Smooth muscle cell (in vitro differentiated cells): ENCODE data around the gene WNT7A. TPM values are rescaled to one million over a fixed set of nuclear protein-coding genes. Genes with fewer than 3 reads are reported as not detected.

Source experiments
- DNase-seq: peaks from one replicate; lab custom pipeline; 2025; ENCODE audit not compliant: unreplicated experiment; lab: John Stamatoyannopoulos, UW
- H2AFZ ChIP-seq: fragments of 200-600 bp; sonication (generic); 2 replicates; pipeline ENCODE4 v1.6.0; 2016; ENCODE audit warnings: antibody characterized with exemption, low read depth, mild to moderate bottlenecking
- H3F3A ChIP-seq: fragments of 200-600 bp; sonication (generic); 2 replicates; pipeline ENCODE4 v1.6.0; 2017; ENCODE audit warnings: antibody characterized with exemption, low read depth
- H3K27ac ChIP-seq: fragments of 200-600 bp; sonication (generic); 2 replicates; pipeline ENCODE4 v1.5.1; 2016; ENCODE audit warnings: low read depth, mild to moderate bottlenecking
- H3K27me3 ChIP-seq: fragments of 200-600 bp; sonication (generic); 2 replicates; pipeline ENCODE4 v1.6.1; 2016; ENCODE audit warnings: low read depth, mild to moderate bottlenecking
- H3K36me3 ChIP-seq: fragments of 200-600 bp; sonication (generic); 2 replicates; pipeline ENCODE4 v1.5.1; 2016; ENCODE audit warnings: low read depth
- H3K4me1 ChIP-seq: fragments of 200-600 bp; sonication (generic); 2 replicates; pipeline ENCODE4 v1.5.1; 2016; ENCODE audit warnings: low read depth
- H3K4me2 ChIP-seq: fragments of 200-600 bp; sonication (generic); 2 replicates; pipeline ENCODE4 v1.6.0; 2016; ENCODE audit warnings: mild to moderate bottlenecking
- H3K4me3 ChIP-seq: fragments of 200-600 bp; sonication (generic); 2 replicates; pipeline ENCODE4 v1.5.1; 2016; ENCODE audit warnings: mild to moderate bottlenecking
- H3K79me2 ChIP-seq: fragments of 200-600 bp; sonication (generic); 2 replicates; pipeline ENCODE4 v1.6.0; 2016; ENCODE audit warnings: low read depth, mild to moderate bottlenecking
- H3K9ac ChIP-seq: fragments of 200-600 bp; sonication (generic); 2 replicates; pipeline ENCODE4 v1.6.0; 2016; ENCODE audit warnings: low read depth
- H3K9me3 ChIP-seq: fragments of 200-600 bp; sonication (generic); replicated peaks from 2 replicates; pipeline ENCODE4 v1.5.1; 2016; ENCODE audit warnings: low read depth
- H4K20me1 ChIP-seq: fragments of 200-600 bp; sonication (generic); 2 replicates; pipeline ENCODE4 v1.6.0; 2016; ENCODE audit warnings: low read depth
- WGBS: methylation state at CpG from one replicate; pipeline ENCODE4 v1.1.7; 2016; ENCODE audit warnings: low lambda C conversion rate; 5-methylcytosine and 5-hydroxymethylcytosine counted together
- polyA plus RNA-seq: library from polyadenylated mRNA; unstranded; fragments of >200 nt; fragmentation: Nextera tagmentation; extraction: Ambion mirVana; gene quantifications from 2 replicates; pipeline ENCODE4 v1.2.1, GENCODE V29; 2016
- total RNA-seq: library from RNA; depleted of rRNA; stranded (reverse); fragments of >200 nt; gene quantifications from 2 replicates; pipeline ENCODE4 v1.2.3, GENCODE V29; 2014
- TF ChIP-seq, protein P1 (sequence below): fragments of 200-600 bp; sonication (generic); IDR thresholded peaks from 2 replicates; pipeline ENCODE4 v1.5.1; 2017; ENCODE audit warnings: borderline replicate concordance, mild to moderate bottlenecking, antibody characterized with exemption; ENCODE audit not compliant: insufficient read depth, poor library complexity, severe bottlenecking

Gene WNT7A
- total and polyA plus RNA-seq, 2 experiments from 2014 or later, result 0.18 to 0.24 TPM

DNA sequence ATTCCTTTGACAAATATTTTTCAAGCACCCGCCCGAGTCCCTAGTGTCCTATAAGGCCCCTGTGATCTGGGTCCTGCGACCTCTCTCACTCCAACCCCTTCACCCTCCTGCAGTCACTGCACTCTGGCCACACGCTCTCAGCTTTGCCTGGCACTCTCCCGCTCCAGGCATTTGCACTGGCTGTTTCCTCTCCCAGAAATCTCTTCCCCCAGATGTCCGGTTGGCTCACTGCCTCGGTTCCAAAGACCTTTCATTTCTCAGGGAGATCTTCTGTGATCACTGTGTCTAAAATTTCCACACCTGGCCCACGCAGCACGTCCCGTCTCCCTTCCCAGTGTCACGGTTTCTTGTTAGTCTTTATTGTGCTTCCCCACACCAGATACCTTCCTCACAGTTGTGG is 97.4 kb downstream of the WNT7A start:
- TF ChIP-seq, protein P1, sequence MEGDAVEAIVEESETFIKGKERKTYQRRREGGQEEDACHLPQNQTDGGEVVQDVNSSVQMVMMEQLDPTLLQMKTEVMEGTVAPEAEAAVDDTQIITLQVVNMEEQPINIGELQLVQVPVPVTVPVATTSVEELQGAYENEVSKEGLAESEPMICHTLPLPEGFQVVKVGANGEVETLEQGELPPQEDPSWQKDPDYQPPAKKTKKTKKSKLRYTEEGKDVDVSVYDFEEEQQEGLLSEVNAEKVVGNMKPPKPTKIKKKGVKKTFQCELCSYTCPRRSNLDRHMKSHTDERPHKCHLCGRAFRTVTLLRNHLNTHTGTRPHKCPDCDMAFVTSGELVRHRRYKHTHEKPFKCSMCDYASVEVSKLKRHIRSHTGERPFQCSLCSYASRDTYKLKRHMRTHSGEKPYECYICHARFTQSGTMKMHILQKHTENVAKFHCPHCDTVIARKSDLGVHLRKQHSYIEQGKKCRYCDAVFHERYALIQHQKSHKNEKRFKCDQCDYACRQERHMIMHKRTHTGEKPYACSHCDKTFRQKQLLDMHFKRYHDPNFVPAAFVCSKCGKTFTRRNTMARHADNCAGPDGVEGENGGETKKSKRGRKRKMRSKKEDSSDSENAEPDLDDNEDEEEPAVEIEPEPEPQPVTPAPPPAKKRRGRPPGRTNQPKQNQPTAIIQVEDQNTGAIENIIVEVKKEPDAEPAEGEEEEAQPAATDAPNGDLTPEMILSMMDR, result no peak
- Histone ChIP-seq H3K79me2 (no peaks in the 10 kb centered on the region), H3K27ac (no peak overlapping the region), H3F3A (no peaks in the 10 kb centered on the region), H2AFZ (no peak overlapping the region), H3K9me3 (no peaks in the 10 kb centered on the region), H3K36me3 (no peaks in the 10 kb centered on the region), H3K4me2 (no peak overlapping the region), H4K20me1 (no peaks in the 10 kb centered on the region), H3K27me3 (peaks cover 3% of the 10 kb centered on the region), H3K4me1 (peaks cover 9% of the 10 kb centered on the region), H3K9ac (no peak overlapping the region), H3K4me3 (no peak overlapping the region)
- no peak for DNase-seq
- WGBS, result 94% methylated on average over 11 of the region's 11 CpGs

DNA sequence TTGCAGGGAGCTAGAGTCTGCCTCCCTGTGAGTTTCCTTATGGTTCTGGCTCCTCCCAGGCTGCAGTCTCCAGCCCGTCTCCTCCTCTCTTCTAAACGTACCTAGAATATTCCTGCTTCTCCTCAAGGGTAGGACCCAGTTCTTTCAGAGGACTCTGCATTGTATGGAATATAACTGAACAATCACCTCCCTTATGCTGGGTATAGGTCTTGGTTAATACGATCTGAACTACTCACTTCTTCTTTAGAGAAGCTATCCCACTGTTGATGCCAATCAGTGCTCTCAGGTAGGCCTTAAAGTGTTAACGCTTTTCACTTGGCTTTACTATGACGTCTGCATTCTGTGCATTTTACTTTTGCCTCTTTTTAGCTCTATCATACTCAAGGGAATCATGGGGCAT is 98.5 kb downstream of the WNT7A start:
- Histone ChIP-seq H3K9me3 (no peaks in the 10 kb centered on the region), H3K4me1 (peaks cover 8% of the 10 kb centered on the region), H3K79me2 (no peaks in the 10 kb centered on the region), H3K27me3 (peaks cover 3% of the 10 kb centered on the region), H3K4me2 (no peak overlapping the region), H3K9ac (no peak overlapping the region), H4K20me1 (no peaks in the 10 kb centered on the region), H3K36me3 (no peaks in the 10 kb centered on the region), H3K27ac (no peak overlapping the region), H3F3A (no peaks in the 10 kb centered on the region), H3K4me3 (no peak overlapping the region), H2AFZ (no peak overlapping the region)
- WGBS, result 81% methylated on average over 5 of the region's 5 CpGs
- no peak for DNase-seq
- TF ChIP-seq, protein P1, result no peak

DNA sequence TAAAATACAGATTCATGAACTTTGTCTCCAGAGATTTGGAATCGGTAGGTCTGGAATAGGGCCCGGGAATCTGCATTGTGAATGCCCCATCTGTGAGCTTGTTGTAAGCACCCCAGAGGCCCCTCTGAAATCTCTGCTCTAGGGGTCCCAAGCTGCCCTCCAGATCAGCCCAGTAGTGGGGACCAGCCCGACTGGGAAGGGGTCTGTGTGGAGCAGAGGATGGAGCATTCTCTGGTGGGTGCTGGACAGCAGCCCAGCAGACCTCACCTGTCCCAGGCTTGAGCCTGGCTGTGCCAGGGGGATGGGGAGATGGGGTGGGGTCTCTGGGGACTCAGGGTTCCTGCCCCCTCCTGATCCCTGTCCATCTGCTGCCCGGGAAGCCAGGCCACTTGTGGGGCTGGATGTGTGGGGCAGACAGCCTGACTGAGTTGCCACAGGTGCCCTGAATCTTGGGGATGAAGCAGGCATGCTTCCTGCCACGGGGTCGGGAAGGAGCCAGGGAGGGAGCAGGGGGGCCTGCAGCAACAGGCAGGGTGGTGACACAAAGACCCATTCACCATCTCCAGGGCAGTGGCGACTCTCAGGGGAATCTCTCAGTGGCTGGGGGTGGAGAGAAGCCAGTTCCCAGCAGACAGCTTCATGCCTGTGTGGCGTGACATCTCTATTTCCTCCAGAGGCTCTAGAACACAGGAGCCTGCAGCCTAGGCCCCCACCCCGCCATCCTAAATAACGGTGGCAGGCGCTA is 99.3 kb downstream of the WNT7A start:
- H3K27ac ChIP-seq, result no peak overlapping the region

More for the DNA sequence above, 99.3 kb downstream of the WNT7A start:
- peaks cover 1% of the 10 kb centered on the region for H3K4me1 ChIP-seq
- no peaks in the 10 kb centered on the region for H3K9me3 ChIP-seq
- no peaks in the 10 kb centered on the region for H3K36me3 ChIP-seq
- H4K20me1 ChIP-seq, result no peaks in the 10 kb centered on the region
- H3K4me3 ChIP-seq, result no peak overlapping the region
- WGBS, result 83% methylated on average over 11 of the region's 11 CpGs
- no peak overlapping the region for H2AFZ ChIP-seq
- H3F3A ChIP-seq, result no peaks in the 10 kb centered on the region
- H3K27me3 ChIP-seq, result peaks cover 3% of the 10 kb centered on the region
- H3K4me2 ChIP-seq, result no peak overlapping the region
- no peaks in the 10 kb centered on the region for H3K79me2 ChIP-seq
- DNase-seq, result no peak
- H3K9ac ChIP-seq, result no peak overlapping the region
- TF ChIP-seq, protein P1, result no peak
